ENCODE data around the gene MRPL19. TPM values are rescaled to one million over a fixed set of nuclear protein-coding genes. Genes with fewer than 3 reads are reported as not detected.

Gene MRPL19
- total and polyA plus RNA-seq, 10 of the 15 experiments (the other 5 are each of a cell fraction or from before 2014, with no cell fraction given) = 13.1 to 99.0 (median 56.6) TPM

GRCh38 chr2:75656563-75656962 lies 10.0 kb downstream of the MRPL19 start (continued):
- no peak for TF ChIP-seq BHLHE40 (IDR thresholded peaks at IDR 0.05; ENCODE audit: borderline replicate concordance in 1 of 2, low read depth in 2 of 2, low read length in 1 of 2)

- H3K4me3 ChIP-seq = no peak overlapping the region
- no peak for FAIRE-seq
- no peak for DNase-seq (ENCODE audit: low read depth, low spot score)
- no peak for ATAC-seq
- in situ Hi-C loops (cut with MboI) = no loop called here
- no peak overlapping the region for H3K27ac ChIP-seq (ENCODE audit: control insufficient read depth, insufficient read depth)
- no peaks in the 10 kb centered on the region for H4K20me1 ChIP-seq (ENCODE audit: control insufficient read depth, insufficient read depth)
- intact Hi-C loops (cut with micrococcal nuclease; ENCODE audit: unreplicated experiment) = loop anchor here (2.0 kb wide), 1 partner anchor 19 kb away; no protein-coding TSS in a partner anchor
- no TSS peak for BruUV-seq (replicated peaks)
- no peaks in the 10 kb centered on the region for H3K27me3 ChIP-seq (replicated peaks in 1 of 2; ENCODE audit: control insufficient read depth in 2 of 2, insufficient read depth in 2 of 2, low read length in 1 of 2)
- CTCF ChIA-PET = interaction anchor here (0.6 to 2.7 kb wide), 9 partner anchors 11 to 966 kb away, joined by 3 to 16 read pairs (median 3); partner anchors contain the start of gene MRPL19
- TF ChIP-seq E2F4 (IDR thresholded peaks at IDR 0.05; ENCODE audit: low read depth, low read length) (no peak), TAF1 (IDR thresholded peaks at IDR 0.05; ENCODE audit: borderline replicate concordance, low read depth, low read length) (no peak), JUNB (IDR thresholded peaks at IDR 0.05) (no peak), SUZ12 (IDR thresholded peaks at IDR 0.05; ENCODE audit: unreplicated experiment) (no peak), CHD4 (IDR thresholded peaks at IDR 0.05) (no peak), HDAC6 (IDR thresholded peaks at IDR 0.05; ENCODE audit: unreplicated experiment) (no peak), ELK1 (IDR thresholded peaks at IDR 0.05; ENCODE audit: low read depth, low read length) (no peak), SREBF2 (IDR thresholded peaks at IDR 0.05; ENCODE audit: low read length) (no peak), RAD21 (IDR thresholded peaks at IDR 0.05; ENCODE audit: insufficient read depth, low read depth, low read length) (no peak), RB1 (IDR thresholded peaks at IDR 0.05; ENCODE audit: borderline replicate concordance) (no peak), SMARCA5 (IDR thresholded peaks at IDR 0.05) (no peak), CREB1 (IDR thresholded peaks at IDR 0.05; ENCODE audit: low read depth) (no peak), NFYB (IDR thresholded peaks at IDR 0.05; ENCODE audit: insufficient read depth, low read depth, low read length) (no peak), BCL11A (IDR thresholded peaks at IDR 0.05; ENCODE audit: low read depth, low read length) (no peak), MXI1 (IDR thresholded peaks at IDR 0.05; ENCODE audit: low read depth, low read length) (no peak)
- H3K9ac ChIP-seq (ENCODE audit: control insufficient read depth, insufficient read depth, low read length) = no peak overlapping the region
- H2AFZ ChIP-seq (ENCODE audit: control insufficient read depth, low read depth, low read length) = no peak overlapping the region
- peaks cover 7% of the 10 kb centered on the region; the same call in 2 of the 3 replicates for H3K9me3 ChIP-seq (replicated peaks; ENCODE audit: control insufficient read depth, insufficient read depth, low read length)
- RAD21 ChIA-PET (ENCODE audit: unreplicated experiment) = no interaction called here
- SMC1A ChIA-PET (ENCODE audit: uncharacterized antibody, unreplicated experiment) = interaction anchor here (0.7 to 4.2 kb wide), 6 partner anchors 8 to 580 kb away, joined by 3 to 21 read pairs (median 4); partner anchors contain the start of gene MRPL19
- no peak overlapping the region for H3K4me2 ChIP-seq (ENCODE audit: control insufficient read depth, insufficient read depth)
- no peaks in the 10 kb centered on the region for H3K4me1 ChIP-seq (ENCODE audit: control insufficient read depth, insufficient read depth, low read length)
- H3K79me2 ChIP-seq (ENCODE audit: control insufficient read depth, insufficient read depth, low read length) = no peaks in the 10 kb centered on the region; the same call in 1 of the 2 replicates
- H3K36me3 ChIP-seq (ENCODE audit: control insufficient read depth in 2 of 2, insufficient read depth in 2 of 2, low read length in 1 of 2) = peaks cover 0 to 19% of the 10 kb centered on the region in 2 experiments; a peak in 3 of 4 replicates
- POLR2A ChIA-PET = interaction anchor here (1.7 to 2.4 kb wide), 2 partner anchors 10 to 12 kb away, joined by 5 to 7 read pairs; partner anchors contain the start of gene MRPL19
Observed at GRCh38 chr2:75657798-75658197, 11.2 kb downstream of the MRPL19 start.
